ELR (cell line): ENCODE data around the gene ZSWIM9.
"Not testable (repeated sequence)": the region's sequence is repeated elsewhere in the genome, so short reads cannot be mapped to it uniquely, and the experiment has no call there.

Source experiments
- DNase-seq: peaks from one replicate; pipeline ENCODE4 v3.0.0-alpha.2; 2015; ENCODE audit warnings: low read depth

Gene ZSWIM9

DNA sequence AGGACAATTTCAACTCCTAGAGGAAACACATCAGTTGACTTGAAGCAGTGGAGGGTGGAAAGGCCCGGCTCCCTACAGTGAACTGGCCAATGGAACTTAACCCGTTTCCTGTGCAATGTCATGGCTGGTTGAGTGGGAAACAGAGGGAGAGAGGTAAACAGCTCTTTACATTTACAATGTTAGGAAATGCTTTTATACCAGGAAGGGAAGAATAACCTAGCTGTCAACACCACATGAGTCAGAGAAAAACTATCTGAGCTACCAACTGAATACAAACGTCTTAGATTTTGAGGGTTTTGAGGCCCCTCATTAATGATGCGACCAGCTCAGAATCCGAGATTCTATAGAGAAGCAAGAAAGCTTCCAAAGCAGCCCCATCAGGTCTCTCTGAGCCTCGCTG, 48.5 kb downstream of the ZSWIM9 start:
- peak; percentile 71 for DNase-seq

DNA sequence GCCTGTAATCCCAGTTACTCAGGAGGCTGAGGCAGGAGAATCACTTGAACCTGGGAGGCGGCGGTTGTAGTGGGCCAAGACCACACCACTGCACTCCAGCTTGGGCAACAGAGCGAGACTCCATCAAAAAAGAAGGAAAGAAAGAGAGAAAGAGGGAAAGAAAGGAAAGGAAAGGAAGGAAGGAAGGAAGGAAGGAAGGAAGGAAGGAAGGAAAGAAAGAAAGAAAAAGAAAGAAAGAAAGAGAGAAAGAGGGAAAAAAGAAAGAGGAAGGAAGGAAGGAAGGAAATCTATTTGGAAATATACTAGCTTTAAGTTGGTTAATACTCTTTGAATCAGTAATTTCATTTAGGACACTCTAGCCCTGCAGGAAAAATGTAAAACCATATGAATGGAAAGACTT, 50.3 kb downstream of the ZSWIM9 start:
- not testable (repeated sequence) for DNase-seq

DNA sequence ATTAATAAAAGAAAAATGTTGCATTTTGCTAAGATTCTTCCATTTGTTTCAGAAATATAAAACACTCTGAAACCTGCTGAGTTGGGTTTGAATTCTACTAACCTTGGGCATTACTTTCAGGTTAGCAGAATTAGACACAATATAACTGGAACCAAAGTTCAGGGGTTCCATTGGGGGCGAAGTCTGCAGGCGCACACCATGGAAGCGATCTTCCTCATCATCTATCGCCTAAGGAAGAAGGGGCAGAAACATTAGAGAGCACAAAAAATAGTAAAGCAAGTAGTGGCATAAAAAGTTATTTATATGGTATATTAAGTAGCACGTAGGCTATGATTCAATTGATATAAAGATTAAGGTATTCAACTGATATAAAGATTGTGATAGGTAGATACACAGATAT, 51.1 kb downstream of the ZSWIM9 start:
- no peak for DNase-seq

GRCh38 chr19:48230555-48231129, 60.2 kb downstream of the ZSWIM9 start:
- DNase-seq = no peak

- DNase-seq = no peak
Measured at GRCh38 chr19:48237057-48237456, 66.6 kb downstream of the ZSWIM9 start.

GRCh38 chr19:48239120-48239519, 68.6 kb downstream of the ZSWIM9 start:
- DNase-seq = no peak

GRCh38 chr19:48239582-48240141, 69.2 kb downstream of the ZSWIM9 start:
- DNase-seq = peak; percentile 33

DNA sequence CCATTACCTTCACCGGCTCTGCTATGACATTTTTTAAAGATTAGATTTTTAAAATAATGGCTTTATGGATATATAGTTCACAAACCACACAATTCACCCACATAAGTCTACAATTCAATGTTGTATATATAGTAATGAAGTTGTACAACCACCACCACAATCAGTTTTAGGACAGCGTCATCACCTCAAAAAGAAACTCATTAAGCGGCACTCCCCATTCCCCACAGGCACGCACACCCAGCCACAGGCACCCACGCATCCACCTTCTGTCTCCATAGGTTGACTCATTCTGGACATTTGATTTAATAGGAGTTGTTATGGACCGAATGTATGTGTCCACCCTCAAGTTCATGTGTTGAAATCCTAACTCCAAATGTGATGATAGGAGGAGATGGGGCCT, 71.3 kb downstream of the ZSWIM9 start:
- not testable (repeated sequence) for DNase-seq

DNA sequence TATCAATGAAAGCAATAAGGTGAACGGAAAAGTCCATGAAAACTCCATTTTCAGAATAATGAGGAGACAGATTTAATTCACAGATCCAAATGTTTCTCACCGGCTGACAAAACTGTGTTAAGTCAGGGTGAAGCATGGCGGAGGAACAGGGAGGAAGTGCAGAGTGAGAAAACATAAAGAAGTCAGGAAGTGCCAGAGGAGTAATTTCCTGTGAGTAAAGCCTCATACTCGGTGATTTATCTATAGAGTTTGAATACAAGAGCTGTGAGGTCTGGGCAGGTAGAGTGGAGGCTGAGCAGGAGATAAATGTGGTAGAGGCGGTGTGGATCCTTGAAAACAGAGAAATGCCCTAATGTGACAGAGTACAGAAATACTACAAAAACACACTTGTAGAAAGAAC, 73.8 kb downstream of the ZSWIM9 start:
- peak; percentile 75 for DNase-seq

- no peak for DNase-seq
Measured at GRCh38 chr19:48246101-48246500, 75.6 kb downstream of the ZSWIM9 start.

DNA sequence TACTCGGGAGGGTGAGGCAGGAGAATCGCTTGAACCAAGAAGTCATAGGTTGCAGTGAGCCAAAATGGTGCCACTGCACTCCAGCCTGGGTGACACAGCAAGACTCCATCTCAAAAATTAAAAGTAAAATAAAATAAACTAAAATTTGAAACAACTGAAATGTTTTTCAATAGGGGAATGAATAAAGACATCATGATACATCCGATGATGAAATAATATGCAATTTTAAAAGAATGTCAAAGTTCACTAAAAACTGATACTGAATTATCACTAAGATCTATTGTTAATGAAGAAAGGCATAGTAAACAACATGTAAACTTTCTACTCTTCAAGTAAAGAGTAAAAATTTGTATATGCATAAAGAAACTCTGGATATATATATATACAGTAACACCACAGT, 76.7 kb downstream of the ZSWIM9 start:
- DNase-seq = no peak
